Hepatocyte (in vitro differentiated cells): ENCODE results near the gene PRPF6. TPM values are rescaled to one million over a fixed set of nuclear protein-coding genes. Genes with fewer than 3 reads are reported as not detected.
A peak's percentile ranks its signal among the peaks of the same experiment; 100 is the strongest.

Experiments used
- DNase-seq: peaks from one replicate; pipeline ENCODE4 v3.0.0-alpha.2; 2016; ENCODE audit warnings: low spot score
- H2AFZ ChIP-seq: fragments of 200-600 bp; sonication (generic); 2 replicates; pipeline ENCODE4 v1.6.0; 2016; ENCODE audit warnings: antibody characterized with exemption, mild to moderate bottlenecking
- H3K27ac ChIP-seq: fragments of 200-600 bp; sonication (generic); 2 replicates; pipeline ENCODE4 v1.5.1; 2016; ENCODE audit warnings: mild to moderate bottlenecking
- H3K27me3 ChIP-seq: fragments of 200-600 bp; sonication (generic); 2 replicates; pipeline ENCODE4 v1.6.1; 2016
- H3K36me3 ChIP-seq: fragments of 200-600 bp; sonication (generic); replicated peaks from 2 replicates; pipeline ENCODE4 v1.5.1; 2016; ENCODE audit warnings: low read depth; ENCODE audit not compliant: insufficient read depth
- H3K4me1 ChIP-seq: fragments of 200-600 bp; sonication (generic); 2 replicates; pipeline ENCODE4 v1.5.1; 2016; ENCODE audit warnings: mild to moderate bottlenecking, moderate library complexity; ENCODE audit not compliant: insufficient read depth
- H3K4me2 ChIP-seq: fragments of 200-600 bp; sonication (generic); 2 replicates; pipeline ENCODE4 v1.6.0; 2016
- H3K4me3 ChIP-seq: fragments of 200-600 bp; sonication (generic); 2 replicates; pipeline ENCODE4 v1.5.1; 2016; ENCODE audit warnings: mild to moderate bottlenecking
- H3K79me2 ChIP-seq: fragments of 200-600 bp; sonication (generic); 2 replicates; pipeline ENCODE4 v1.6.0; 2017; ENCODE audit warnings: mild to moderate bottlenecking
- H3K9me2 ChIP-seq: fragments of 200-600 bp; sonication (generic); replicated peaks from 2 replicates; pipeline ENCODE4 v1.6.0; 2017; ENCODE audit warnings: mild to moderate bottlenecking; ENCODE audit not compliant: insufficient read depth
- H3K9me3 ChIP-seq: fragments of 200-600 bp; sonication (generic); 2 replicates; pipeline ENCODE4 v1.5.1; 2016; ENCODE audit warnings: low read depth, mild to moderate bottlenecking
- H4K20me1 ChIP-seq: fragments of 200-600 bp; sonication (generic); 2 replicates; pipeline ENCODE4 v1.6.0; 2016; ENCODE audit warnings: mild to moderate bottlenecking; ENCODE audit not compliant: insufficient read depth, poor library complexity, severe bottlenecking
- EZH2 ChIP-seq: fragments of 200-600 bp; sonication (generic); IDR thresholded peaks from 2 replicates; pipeline ENCODE4 v1.6.1; 2016; ENCODE audit warnings: antibody characterized with exemption, mild to moderate bottlenecking, borderline replicate concordance
- EZH2phosphoT487 ChIP-seq: fragments of 200-600 bp; sonication (generic); IDR thresholded peaks from one replicate; pipeline ENCODE4 v1.6.1; 2018; ENCODE audit warnings: antibody characterized with exemption, mild to moderate bottlenecking, low read depth, moderate library complexity; ENCODE audit not compliant: unreplicated experiment, severe bottlenecking
- WGBS: methylation state at CpG from one replicate; pipeline ENCODE4 v1.1.6; 2016; ENCODE audit warnings: low lambda C conversion rate; ENCODE audit errors: missing lambda C conversion rate; 5-methylcytosine and 5-hydroxymethylcytosine counted together
- polyA plus RNA-seq: library from polyadenylated mRNA; unstranded; fragments of >200 nt; fragmentation: Nextera tagmentation; extraction: Ambion mirVana; gene quantifications from 2 replicates; pipeline ENCODE4 v1.2.1, GENCODE V29; 2016
- total RNA-seq: library from RNA; depleted of rRNA; stranded (reverse); fragments of >200 nt; gene quantifications from 2 replicates; pipeline ENCODE4 v1.2.3, GENCODE V29; 2014
- TF ChIP-seq, protein P1 (sequence below): fragments of 200-600 bp; sonication (generic); IDR thresholded peaks from 2 replicates; pipeline ENCODE4 v1.5.1; 2016; ENCODE audit warnings: antibody characterized with exemption, mild to moderate bottlenecking; ENCODE audit not compliant: poor library complexity

Gene PRPF6
- total and polyA plus RNA-seq, 2 experiments from 2014 or later, result 37.3 to 41.3 TPM

DNA sequence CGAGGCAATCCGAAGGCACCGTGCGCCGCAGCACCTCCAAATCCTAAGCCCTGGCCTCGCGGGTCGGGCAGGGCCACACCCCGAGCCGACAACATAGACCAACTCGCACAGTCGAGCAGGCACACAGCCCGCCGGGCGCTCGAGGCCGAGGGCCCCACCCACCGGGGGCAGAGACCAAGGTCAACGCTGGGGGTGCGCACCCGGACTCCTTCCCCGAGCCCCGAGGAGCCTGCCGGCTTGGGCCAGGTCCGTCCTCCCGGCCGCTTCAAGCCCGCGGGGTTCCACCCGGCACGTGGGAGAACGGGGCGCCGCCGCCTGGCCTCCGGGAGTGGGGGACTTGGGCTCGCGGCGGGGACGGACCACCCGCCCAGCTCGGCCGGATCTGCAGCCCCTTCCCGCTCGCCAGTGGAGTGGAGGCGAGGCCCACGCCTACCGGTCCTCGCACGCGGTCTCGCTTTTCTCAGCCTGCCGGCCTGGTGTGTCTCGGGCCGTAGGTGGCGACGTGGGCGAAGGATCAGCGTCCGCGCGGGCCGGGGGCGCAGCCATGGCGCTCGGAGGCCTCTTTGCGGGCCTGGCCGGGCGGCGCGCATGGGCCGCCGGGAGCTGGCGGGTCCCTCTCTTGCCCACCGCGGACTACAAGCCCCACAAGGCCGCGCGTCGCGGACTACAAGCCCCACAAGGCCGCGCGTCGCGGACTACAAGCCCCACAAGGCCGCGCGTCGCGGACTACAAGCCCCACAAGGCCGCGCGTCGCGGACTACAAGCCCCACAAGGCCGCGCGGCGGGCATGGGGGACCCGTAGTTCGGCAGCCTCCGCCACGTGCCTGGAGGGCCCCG, 24.9 kb upstream of the PRPF6 start, which contains the start of gene UCKL1:
UCKL1 (minus strand) TSS at position 590 of the 837 bp plus-strand sequence; CDS start at position 546, 44 bp downstream.
- WGBS, result 1% methylated on average over 49 of the region's 105 CpGs
- Histone ChIP-seq H3K4me3 (peak within 1 kb of the TSS; percentile 96), H3K4me1 (peaks cover 15% of the 10 kb centered on the region)

DNA sequence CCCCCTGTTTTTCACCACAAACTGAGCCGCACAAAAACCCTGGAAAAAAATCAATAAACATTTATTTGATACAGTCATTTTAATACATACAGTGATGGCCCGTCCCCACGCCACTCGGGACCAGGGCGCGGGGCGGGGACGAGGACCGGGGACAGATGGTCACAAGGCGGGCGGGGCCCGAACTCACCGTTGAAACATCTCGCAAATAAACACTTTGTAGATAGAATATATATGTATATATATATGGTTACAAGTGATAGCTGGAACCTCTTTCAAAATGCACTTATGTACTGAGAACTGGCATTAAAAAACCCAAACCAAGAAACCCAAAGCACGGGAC, 24.3 kb upstream of the PRPF6 start:
- peak overlapping the region; percentile 90 for H3K27ac ChIP-seq
- under 1% methylated on average over 14 of the region's 15 CpGs for WGBS

More for the DNA sequence above, 24.9 kb upstream of the PRPF6 start, which contains the start of gene UCKL1:
- Histone ChIP-seq H3K79me2 (peaks cover 51% of the 10 kb centered on the region), H3K9me2 (no peaks in the 10 kb centered on the region), H3K4me2 (peak within 1 kb of the TSS; percentile 92), H3K27me3 (no peaks in the 10 kb centered on the region), H3K36me3 (no peaks in the 10 kb centered on the region), H3K9me3 (no peaks in the 10 kb centered on the region), H4K20me1 (peaks cover 40% of the 10 kb centered on the region), H2AFZ (peak within 1 kb of the TSS; percentile 87), H3K27ac (peak within 1 kb of the TSS; percentile 98)
- TF ChIP-seq, protein P1, sequence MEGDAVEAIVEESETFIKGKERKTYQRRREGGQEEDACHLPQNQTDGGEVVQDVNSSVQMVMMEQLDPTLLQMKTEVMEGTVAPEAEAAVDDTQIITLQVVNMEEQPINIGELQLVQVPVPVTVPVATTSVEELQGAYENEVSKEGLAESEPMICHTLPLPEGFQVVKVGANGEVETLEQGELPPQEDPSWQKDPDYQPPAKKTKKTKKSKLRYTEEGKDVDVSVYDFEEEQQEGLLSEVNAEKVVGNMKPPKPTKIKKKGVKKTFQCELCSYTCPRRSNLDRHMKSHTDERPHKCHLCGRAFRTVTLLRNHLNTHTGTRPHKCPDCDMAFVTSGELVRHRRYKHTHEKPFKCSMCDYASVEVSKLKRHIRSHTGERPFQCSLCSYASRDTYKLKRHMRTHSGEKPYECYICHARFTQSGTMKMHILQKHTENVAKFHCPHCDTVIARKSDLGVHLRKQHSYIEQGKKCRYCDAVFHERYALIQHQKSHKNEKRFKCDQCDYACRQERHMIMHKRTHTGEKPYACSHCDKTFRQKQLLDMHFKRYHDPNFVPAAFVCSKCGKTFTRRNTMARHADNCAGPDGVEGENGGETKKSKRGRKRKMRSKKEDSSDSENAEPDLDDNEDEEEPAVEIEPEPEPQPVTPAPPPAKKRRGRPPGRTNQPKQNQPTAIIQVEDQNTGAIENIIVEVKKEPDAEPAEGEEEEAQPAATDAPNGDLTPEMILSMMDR, result no peak
- TF ChIP-seq EZH2phosphoT487 (no peak), EZH2 (no peak)
- peak; percentile 96 for DNase-seq

DNA sequence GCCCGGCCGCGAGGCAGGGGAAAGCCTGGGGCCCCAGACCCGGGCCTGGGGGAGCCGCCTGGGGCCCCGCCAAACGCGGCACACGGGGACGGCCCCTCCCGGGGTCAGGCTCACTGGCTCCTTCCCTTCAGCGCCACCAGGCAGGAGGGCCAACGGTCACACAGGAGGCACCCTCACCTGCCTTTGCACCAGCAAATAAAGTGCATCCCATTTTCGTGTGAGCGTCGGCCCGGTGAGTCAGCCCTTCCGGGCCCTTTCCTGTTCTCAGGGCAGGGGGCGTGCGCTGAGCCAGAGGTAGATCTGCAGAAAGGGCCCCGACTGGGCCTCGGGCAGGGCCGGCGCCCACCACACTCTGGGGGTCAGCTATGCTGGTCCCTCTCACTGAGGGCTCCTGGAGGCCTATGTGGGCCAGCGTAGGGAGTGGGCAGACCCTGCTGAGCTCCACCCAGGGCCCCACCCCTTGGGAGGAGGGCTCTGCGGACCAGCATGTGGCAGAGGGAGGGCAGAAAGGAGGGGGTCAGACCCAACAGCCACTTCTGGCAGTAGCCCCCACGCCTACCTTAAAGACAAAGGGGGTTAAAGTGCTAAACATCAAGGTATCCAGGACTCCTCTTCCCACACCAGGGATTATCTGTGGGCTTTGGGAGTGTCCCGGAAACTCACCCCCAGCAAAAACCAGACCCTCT, 23.8 kb upstream of the PRPF6 start:
- peak overlapping the region; percentile 92 for H3K4me2 ChIP-seq
- no peaks in the 10 kb centered on the region for H3K36me3 ChIP-seq
- TF ChIP-seq, protein P1, result peak; percentile 7
- no peak for TF ChIP-seq EZH2
- peak; percentile 84 for DNase-seq
- peaks cover 40% of the 10 kb centered on the region for H3K79me2 ChIP-seq
- H3K27ac ChIP-seq, result peak overlapping the region; percentile 90
- H3K9me3 ChIP-seq, result no peaks in the 10 kb centered on the region
- peak overlapping the region; percentile 37 for H3K4me3 ChIP-seq
- WGBS, result 4% methylated on average over 27 of the region's 28 CpGs
- H3K4me1 ChIP-seq, result peaks cover 15% of the 10 kb centered on the region
- H3K9me2 ChIP-seq, result no peaks in the 10 kb centered on the region
- H2AFZ ChIP-seq, result peak overlapping the region; percentile 29
- H3K27me3 ChIP-seq, result no peaks in the 10 kb centered on the region
- peaks cover 29% of the 10 kb centered on the region for H4K20me1 ChIP-seq

More for the DNA sequence above, 24.3 kb upstream of the PRPF6 start:
- H3K27me3 ChIP-seq, result no peaks in the 10 kb centered on the region
- H3K4me3 ChIP-seq, result peak overlapping the region; percentile 37
- peak overlapping the region; percentile 29 for H2AFZ ChIP-seq
- peak overlapping the region; percentile 92 for H3K4me2 ChIP-seq
- TF ChIP-seq EZH2 (no peak), EZH2phosphoT487 (no peak)
- TF ChIP-seq, protein P1, result no peak
- H4K20me1 ChIP-seq, result peaks cover 34% of the 10 kb centered on the region
- H3K36me3 ChIP-seq, result no peaks in the 10 kb centered on the region
- no peak for DNase-seq
- no peaks in the 10 kb centered on the region for H3K9me2 ChIP-seq
- peaks cover 45% of the 10 kb centered on the region for H3K79me2 ChIP-seq
- peaks cover 15% of the 10 kb centered on the region for H3K4me1 ChIP-seq
- no peaks in the 10 kb centered on the region for H3K9me3 ChIP-seq
